ENCODE measurements around the gene CADPS. TPM values are rescaled to one million over a fixed set of nuclear protein-coding genes. Genes with fewer than 3 reads are reported as not detected.

The CADPS gene
- total RNA-seq, 1 experiment from 2014 or later: not detected

DNA sequence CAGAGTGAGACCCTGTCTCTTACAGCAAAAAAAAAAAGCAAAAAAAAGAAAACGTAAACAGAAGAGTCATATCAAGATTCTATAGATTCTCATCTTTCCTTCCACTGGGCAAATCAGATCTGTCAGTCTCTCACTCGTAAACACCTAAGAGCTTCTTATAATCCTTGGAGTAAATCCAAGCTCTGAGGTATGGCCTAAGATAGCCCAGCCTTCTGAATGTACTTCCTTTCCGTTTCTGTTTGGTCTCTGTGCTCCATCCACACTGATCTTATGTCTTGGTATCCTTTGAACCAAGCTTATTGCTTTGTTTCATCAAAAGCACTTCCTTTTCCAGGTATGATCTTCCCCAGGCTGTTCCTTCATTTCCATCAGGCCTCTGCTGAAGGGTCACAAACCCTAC is 137.8 kb downstream of the CADPS start:
- Histone ChIP-seq H3K9me2 (replicated peaks; ENCODE audit: low read length) (no peaks in the 10 kb centered on the region), H3K9ac (ENCODE audit: low read length) (no peak overlapping the region), H3K27me3 (ENCODE audit: low read length) (no peaks in the 10 kb centered on the region), H3K27ac (ENCODE audit: low read length) (no peak overlapping the region), H3K4me3 (ENCODE audit: low read length) (no peak overlapping the region), H3K79me2 (ENCODE audit: low read length) (no peaks in the 10 kb centered on the region), H2AFZ (ENCODE audit: low read length) (no peak overlapping the region), H3K36me3 (ENCODE audit: low read depth, low read length) (no peaks in the 10 kb centered on the region), H4K20me1 (ENCODE audit: low read length) (no peaks in the 10 kb centered on the region), H3K9me3 (ENCODE audit: low read length) (0 out of 2 replicates have a peak, but pooled peaks cover 8% of the 10 kb centered on the region), H3K4me2 (ENCODE audit: low read length) (no peak overlapping the region), H3F3A (ENCODE audit: low read length, unreplicated experiment) (no peaks in the 10 kb centered on the region), H3K4me1 (ENCODE audit: insufficient read depth, low read length) (no peaks in the 10 kb centered on the region)
- no TSS peak for BruUV-seq (replicated peaks)
- no peak for TF ChIP-seq EZH2 (IDR thresholded peaks at IDR 0.05; ENCODE audit: low read length, unreplicated experiment)
- TF ChIP-seq EZH2phosphoT487 (IDR thresholded peaks at IDR 0.05; ENCODE audit: borderline replicate concordance, low read length): no peak
- TF ChIP-seq, protein P1, sequence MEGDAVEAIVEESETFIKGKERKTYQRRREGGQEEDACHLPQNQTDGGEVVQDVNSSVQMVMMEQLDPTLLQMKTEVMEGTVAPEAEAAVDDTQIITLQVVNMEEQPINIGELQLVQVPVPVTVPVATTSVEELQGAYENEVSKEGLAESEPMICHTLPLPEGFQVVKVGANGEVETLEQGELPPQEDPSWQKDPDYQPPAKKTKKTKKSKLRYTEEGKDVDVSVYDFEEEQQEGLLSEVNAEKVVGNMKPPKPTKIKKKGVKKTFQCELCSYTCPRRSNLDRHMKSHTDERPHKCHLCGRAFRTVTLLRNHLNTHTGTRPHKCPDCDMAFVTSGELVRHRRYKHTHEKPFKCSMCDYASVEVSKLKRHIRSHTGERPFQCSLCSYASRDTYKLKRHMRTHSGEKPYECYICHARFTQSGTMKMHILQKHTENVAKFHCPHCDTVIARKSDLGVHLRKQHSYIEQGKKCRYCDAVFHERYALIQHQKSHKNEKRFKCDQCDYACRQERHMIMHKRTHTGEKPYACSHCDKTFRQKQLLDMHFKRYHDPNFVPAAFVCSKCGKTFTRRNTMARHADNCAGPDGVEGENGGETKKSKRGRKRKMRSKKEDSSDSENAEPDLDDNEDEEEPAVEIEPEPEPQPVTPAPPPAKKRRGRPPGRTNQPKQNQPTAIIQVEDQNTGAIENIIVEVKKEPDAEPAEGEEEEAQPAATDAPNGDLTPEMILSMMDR (conservative IDR thresholded peaks at IDR 0.05; ENCODE audit: low read depth, low read length): no peak
- intact Hi-C loops (cut with micrococcal nuclease): no loop called here
- no peak for DNase-seq
- CTCF ChIA-PET: no interaction called here
- POLR2A ChIA-PET (ENCODE audit: unreplicated experiment): no interaction called here
- ATAC-seq: no peak

- no peak for ATAC-seq
- CTCF ChIA-PET: no interaction called here
- intact Hi-C loops (cut with micrococcal nuclease): no loop called here
These were observed 139.7 kb downstream of the CADPS start for GRCh38 chr3:62735510-62735909.

DNA sequence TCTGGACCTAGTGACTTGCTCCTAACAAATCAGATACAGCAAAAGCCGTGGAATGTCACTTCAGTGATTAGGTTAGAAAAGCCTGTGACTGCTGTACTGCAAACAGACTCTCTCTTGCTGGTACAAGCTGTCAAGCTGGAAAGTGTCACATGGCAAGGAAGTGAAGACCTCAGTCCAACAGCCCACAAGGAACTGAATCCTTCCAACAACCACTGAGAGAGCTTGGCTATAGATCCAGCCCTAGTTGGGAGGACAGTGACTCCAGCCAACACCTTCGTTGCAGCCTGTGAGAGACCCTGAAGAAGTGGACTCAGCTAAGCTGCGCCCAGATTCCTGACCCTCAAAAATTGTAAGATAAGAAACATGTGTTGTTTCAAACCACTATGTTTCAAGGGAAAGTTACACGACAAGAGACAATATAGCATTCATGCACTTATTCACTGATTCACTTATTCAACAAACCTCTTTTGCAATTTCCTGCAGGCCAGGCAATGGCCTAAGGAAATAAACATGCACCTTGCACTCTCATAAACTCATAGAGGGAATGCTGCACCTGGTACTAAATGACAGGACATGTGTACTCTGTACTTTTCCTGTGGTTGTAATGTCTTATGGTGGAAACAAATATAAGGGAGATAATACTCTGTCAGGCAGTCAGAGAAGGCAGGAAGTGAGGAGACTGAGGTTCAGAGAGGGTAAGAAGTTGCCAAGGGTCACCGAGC is 142.9 kb downstream of the CADPS start:
- H3K9me3 ChIP-seq (ENCODE audit: low read length): peaks cover 8% of the 10 kb centered on the region; the same call in 1 of the 2 replicates
- H2AFZ ChIP-seq (ENCODE audit: low read length): no peak overlapping the region
- no peak overlapping the region for H3K9ac ChIP-seq (ENCODE audit: low read length)
- intact Hi-C loops (cut with micrococcal nuclease): no loop called here
- ChIA-PET POLR2A (ENCODE audit: unreplicated experiment) (no interaction called here), CTCF (no interaction called here)
- H3K9me2 ChIP-seq (replicated peaks; ENCODE audit: low read length): no peaks in the 10 kb centered on the region
- H3F3A ChIP-seq (ENCODE audit: low read length, unreplicated experiment): no peaks in the 10 kb centered on the region
- H3K4me2 ChIP-seq (ENCODE audit: low read length): no peak overlapping the region
- no peak overlapping the region for H3K27ac ChIP-seq (ENCODE audit: low read length)
- ATAC-seq: no peak
- no peaks in the 10 kb centered on the region for H3K79me2 ChIP-seq (ENCODE audit: low read length)
- no peak for TF ChIP-seq EZH2phosphoT487 (IDR thresholded peaks at IDR 0.05; ENCODE audit: borderline replicate concordance, low read length)
- H3K27me3 ChIP-seq (ENCODE audit: low read length): no peaks in the 10 kb centered on the region
- no peak overlapping the region for H3K4me3 ChIP-seq (ENCODE audit: low read length)
- no peaks in the 10 kb centered on the region for H3K36me3 ChIP-seq (ENCODE audit: low read depth, low read length)
- no TSS peak for BruUV-seq (replicated peaks)
- DNase-seq: no peak
- H3K4me1 ChIP-seq (ENCODE audit: insufficient read depth, low read length): no peaks in the 10 kb centered on the region
- H4K20me1 ChIP-seq (ENCODE audit: low read length): no peaks in the 10 kb centered on the region

More at GRCh38 chr3:62735510-62735909, 139.7 kb downstream of the CADPS start:
- H3K4me3 ChIP-seq (ENCODE audit: low read length): no peak overlapping the region
- H3K36me3 ChIP-seq (ENCODE audit: low read depth, low read length): no peaks in the 10 kb centered on the region
- no peak overlapping the region for H3K9ac ChIP-seq (ENCODE audit: low read length)
- H3K9me3 ChIP-seq (ENCODE audit: low read length): peaks cover 11% of the 10 kb centered on the region; the same call in 1 of the 2 replicates
- no TSS peak for BruUV-seq (replicated peaks)
- H3K79me2 ChIP-seq (ENCODE audit: low read length): no peaks in the 10 kb centered on the region
- H3K27ac ChIP-seq (ENCODE audit: low read length): no peak overlapping the region
- no peaks in the 10 kb centered on the region for H3K27me3 ChIP-seq (ENCODE audit: low read length)
- no peak for TF ChIP-seq EZH2 (IDR thresholded peaks at IDR 0.05; ENCODE audit: low read length, unreplicated experiment)
- TF ChIP-seq, protein P1 (conservative IDR thresholded peaks at IDR 0.05; ENCODE audit: low read depth, low read length): no peak
- H3F3A ChIP-seq (ENCODE audit: low read length, unreplicated experiment): no peaks in the 10 kb centered on the region
- no peak for DNase-seq
- no peak overlapping the region for H3K4me2 ChIP-seq (ENCODE audit: low read length)
- H3K4me1 ChIP-seq (ENCODE audit: insufficient read depth, low read length): no peaks in the 10 kb centered on the region
- H3K9me2 ChIP-seq (replicated peaks; ENCODE audit: low read length): no peaks in the 10 kb centered on the region
- POLR2A ChIA-PET (ENCODE audit: unreplicated experiment): no interaction called here
- H2AFZ ChIP-seq (ENCODE audit: low read length): no peak overlapping the region
- no peaks in the 10 kb centered on the region for H4K20me1 ChIP-seq (ENCODE audit: low read length)
